NCI-H748 (cell line): Measurements from ENCODE around the gene PADI2.
A peak's percentile ranks its signal among the peaks of the same experiment; 100 is the strongest.

Experiments used
- DNase-seq: peaks from one replicate; lab custom pipeline; 2025; ENCODE audit not compliant: unreplicated experiment; lab: John Stamatoyannopoulos, UW

The PADI2 gene

DNA sequence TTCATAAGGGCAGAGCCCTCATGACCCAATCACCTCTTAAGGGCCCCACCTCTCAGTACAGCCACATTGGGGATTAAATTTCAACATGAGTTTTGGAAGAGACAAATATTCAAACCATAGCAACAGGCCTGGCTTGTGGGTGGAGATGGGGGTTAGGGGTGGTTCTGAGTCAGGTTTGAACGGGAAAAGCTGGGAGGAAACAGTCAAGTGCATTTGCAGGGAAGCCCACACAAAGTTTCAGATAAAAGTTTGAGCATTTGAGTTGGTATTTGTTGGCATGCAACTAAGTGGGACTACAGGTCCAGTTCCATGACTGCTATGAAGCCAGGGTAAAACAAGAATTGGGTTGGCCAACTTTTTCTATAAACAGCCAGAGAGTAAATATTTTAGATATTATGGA, 21.0 kb upstream of the PADI2 start:
- no peak for DNase-seq

DNA sequence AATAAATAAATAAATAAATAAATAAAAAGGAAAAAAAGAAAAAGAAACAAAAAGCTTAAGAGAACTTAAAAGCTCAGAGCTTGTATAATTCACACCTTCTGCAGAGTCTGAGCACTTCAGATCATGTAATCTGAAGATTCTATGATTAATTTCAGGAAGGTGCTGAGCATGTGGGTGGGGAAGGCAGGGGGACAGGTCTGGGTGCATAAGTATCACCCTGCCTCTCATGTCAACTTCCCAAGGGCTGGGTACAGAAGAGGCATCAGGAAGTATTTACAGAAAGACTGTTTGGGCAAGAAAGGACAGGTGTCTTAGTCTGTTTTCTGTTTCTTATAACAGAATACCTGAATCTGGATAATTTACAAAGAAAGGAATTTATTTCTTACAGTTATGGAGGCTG, 20.4 kb upstream of the PADI2 start:
- no peak for DNase-seq

DNA sequence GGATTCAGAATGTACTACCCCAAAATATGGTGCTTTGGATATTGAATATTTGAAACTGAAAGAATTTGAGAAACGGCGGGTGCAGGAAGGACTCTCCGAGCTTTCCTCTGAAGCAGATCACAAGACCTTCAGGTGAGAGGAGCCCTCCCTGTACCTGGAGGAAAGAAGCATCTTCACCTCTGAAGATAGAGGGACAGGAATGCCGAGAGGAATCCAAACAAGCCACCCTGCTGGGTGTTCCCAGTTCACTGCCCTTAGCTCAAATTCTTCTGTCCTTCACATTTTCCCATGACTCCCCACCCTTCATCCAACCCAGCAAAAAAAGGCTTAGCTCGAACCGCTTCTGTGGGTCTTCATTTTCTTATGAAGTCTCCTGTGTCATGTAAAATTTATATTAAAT, 18.2 kb upstream of the PADI2 start:
- DNase-seq = no peak

DNA sequence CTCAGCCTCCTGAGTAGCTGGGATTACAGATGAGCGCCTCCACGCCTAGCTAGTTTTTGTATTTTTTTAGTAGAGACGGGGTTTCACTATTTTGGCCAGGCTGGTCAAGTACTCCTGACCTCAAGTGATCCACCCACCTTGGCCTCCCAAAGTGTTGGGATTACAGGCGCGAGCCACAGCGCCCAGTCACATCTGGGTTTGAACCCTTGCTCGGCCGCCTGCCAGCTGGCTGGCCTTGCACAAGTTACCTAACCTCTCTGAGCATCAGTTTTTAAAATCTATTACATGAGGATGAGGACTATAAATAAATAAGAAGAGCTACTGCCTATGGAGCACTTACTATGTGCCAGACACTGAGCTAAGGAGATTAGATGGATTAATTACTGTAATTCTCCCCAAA, 17.7 kb upstream of the PADI2 start:
- DNase-seq = no peak

DNA sequence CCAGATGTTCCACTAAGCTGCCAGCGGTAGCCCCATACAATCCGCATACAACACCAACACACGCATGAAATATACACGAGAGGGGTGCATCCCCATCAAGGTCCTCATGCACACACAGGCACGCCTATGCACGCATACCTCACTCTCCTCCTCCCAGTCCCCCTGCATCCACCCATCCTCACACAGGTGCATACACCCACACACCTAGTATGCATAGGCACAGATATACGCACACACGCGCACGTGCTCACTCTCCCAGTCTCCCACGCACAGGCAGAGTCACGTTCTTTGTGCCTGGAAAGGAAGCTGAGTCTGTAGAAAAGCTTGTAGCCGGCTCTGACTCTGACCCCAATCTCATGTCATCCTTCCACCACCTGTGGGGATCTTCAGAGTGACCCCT, 16.9 kb upstream of the PADI2 start:
- no peak for DNase-seq

DNA sequence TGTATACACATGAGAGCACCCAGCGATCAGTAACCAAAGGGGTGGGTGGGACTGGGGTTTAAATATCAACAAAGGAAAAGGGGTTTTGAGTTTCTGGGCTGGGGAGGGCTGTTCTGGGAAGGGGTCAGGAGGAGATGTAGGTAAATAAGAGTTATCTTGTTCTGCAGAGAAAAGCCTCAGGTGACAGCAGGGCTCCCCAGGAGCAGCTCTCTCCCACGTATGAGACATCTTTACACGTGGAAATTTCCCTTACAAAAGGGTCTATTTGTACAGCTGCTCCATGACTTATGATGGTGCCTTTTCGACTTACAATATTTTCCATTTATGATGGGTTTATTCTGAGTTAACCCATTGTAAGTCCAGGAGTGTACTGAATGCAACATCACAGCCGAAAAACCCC, 16.3 kb upstream of the PADI2 start:
- DNase-seq = peak; percentile 60

DNA sequence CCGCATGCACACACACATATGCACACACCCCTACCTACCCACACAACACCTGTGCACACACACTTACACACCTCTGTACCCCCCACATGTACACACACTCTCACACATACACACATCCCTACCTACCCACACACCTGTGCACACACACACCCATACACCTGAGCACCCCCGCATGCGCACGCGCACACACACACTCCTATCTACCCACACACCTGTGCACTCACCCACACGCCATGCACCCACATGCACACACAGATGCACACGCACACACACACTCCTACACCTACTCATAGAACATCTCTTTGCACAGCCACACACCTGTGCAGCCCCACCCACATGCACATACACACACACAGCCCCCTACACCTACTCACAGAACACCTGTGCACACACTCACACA, 15.5 kb upstream of the PADI2 start:
- no peak for DNase-seq

DNA sequence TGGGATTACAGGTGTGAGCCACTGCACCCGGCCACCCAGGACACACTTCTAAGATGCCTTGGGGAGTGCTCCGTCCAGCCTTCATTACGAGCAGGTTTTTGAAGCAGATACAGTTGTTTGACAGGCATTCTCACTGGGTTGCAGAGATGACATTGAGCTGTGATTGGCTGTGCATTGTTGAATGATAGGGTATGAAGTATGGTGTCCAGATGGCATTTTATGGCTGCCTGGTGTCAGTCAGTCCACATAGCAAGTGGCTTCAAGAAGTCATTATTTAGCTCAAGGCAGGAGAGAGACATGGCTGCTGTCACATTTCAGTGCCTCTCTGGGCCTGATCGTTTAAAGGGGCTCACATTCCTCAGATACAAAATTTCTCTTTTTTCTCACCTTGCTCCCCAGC, 14.8 kb upstream of the PADI2 start:
- no peak for DNase-seq

DNA sequence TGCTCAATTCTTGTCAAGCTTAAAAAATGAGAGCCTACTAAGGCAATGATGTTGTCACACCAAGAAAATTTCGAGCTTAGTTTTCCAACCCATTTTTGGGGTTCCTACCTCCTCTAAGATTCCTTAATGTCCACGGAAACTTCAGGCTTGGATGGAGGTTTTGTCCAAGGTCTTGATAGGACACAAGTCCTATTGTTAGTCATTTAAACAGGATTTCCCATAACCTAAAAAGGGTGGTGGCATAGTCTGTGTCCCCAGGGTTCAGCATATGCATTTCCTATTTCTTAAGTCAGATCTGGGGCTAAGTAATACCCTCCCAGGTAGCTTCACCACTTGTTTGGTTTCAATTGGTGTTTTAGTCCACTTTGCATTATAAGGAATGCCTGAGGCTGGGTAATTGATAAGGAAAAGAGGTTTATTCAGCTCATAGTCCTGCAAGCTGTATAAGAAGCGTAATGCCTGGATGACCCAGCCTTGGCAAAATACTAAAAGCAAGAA, 10.9 kb upstream of the PADI2 start:
- DNase-seq = no peak

DNA sequence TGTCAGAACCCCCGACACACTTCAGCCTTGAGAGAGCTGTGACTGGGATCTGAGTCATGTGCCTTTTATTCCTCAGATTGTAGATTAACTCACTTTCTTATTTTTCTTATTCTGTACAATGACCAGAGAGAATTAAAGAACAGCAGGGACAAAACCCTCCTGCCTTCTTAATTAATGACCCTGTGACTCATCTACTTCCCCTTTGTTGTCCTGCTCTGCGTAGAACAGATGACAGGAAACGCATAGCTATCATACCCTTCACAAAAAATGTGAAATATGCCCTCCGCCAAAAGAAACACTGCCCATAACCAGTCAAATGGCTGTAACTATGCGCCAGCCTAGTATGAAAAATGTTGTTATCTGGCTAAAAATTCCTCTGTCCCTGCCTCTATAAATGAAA, 9.1 kb upstream of the PADI2 start:
- no peak for DNase-seq

DNA sequence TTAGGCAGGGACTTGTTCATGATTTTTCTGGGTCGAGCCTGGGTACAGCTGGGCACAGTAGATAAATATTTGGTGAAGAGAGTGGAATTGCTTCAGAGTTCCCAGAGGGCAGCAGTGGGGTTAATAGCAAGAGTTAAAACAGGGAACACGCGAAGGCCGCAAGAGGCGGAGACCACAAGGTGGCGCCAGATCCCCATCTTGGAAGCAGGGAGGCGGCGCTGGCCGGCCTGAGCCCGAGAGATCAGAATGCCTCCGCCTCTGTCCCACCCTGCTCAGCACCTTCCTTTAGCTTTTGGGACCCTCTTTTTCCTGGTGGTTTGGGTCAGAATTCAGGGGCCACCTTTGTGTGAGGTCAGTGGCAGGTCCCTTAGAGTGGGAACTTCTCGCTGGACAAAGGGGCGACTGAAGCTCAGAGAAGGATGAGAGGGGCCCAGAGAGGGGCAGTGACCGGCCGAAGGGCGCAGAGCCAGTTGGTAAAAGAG, 6.5 kb upstream of the PADI2 start:
- DNase-seq = peak; percentile 58

DNA sequence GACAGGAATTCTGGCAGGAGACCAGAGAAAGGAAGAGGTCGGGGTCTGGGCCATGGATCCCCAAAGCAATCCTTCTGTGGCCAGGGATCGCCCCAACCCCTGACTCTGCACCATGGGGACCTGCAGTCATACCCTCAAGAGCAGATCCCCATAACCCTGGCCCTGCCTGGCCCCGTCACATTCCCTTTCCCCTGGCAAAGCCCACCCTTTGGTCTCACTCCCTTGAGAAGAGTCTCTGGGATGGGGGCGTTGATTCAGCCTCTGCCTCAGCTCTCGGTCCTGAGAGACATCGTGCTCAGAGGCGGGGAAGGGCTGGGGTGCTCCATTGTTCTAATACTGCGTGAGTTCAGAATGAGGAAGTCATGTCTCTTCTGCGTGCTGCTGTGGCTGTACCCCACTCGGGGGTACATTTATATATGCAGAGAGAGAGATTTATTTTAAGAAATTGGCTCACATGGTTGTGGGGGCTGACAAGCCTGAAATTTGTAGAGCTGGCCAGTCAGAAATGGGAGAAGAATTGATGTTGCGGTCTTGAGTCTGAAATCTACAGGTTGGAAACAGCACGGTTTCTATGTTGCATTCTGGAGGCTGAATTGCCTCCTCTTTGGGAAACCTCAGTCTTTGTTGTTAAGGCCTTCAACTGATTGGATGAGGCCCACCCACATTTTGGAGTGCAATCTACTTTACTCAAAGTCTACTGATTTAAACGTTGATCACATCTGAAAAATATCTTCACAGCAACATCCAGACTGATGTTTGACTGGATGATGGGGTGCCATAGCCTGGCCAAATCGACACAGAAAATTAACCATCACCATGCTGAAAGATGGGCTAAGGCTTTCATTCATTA, 4.2 kb upstream of the PADI2 start:
- no peak for DNase-seq

DNA sequence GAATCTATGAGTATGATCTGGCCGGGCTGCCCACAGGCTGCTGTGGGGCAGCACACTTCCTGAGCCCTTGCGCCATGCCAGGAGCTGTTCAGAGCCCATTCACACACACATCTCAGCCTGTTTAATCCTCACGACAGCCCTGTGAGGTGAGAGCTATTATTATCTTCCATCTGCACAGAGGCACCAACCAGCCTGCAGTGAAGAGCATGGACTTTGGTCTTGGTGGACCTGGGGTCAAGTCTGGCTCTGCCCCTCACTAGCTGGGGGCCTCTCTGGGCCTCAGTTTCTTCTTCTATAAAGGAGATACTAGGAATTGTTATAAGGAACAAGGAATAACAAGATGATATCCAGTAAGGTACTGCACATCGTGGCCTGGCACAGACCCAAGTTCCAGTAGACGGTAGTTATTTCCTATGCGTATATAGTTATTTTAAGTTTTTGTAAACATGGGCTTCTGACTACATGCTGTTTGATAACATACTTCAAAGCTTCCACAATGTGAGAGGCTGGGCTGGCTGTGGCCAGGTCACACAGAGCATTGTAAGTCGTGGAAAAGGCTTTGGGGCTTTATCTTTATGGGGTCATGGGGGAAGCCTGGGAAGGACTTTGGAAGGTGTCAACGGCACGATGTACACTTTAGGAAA, 3.4 kb upstream of the PADI2 start:
- no peak for DNase-seq

DNA sequence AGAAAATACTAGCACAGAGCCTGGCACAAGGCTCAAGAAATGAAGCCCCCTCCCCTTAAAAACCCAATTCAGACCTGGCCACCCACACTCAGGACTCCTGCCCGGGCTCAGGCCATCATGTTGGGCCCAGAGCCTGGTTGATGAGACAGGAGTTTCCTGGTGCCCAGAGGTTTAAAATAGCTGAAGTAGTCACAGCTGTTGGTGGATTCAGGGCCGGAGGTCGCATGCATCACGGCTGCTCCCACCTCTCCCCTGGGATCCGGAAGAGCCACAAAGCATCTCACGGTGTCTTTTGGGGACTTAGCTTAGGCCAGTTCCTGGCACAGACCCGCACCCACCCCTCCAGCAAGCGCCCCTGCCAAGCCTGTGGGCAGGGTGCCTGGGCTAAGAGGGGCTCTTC, 2.6 kb upstream of the PADI2 start:
- no peak for DNase-seq

DNA sequence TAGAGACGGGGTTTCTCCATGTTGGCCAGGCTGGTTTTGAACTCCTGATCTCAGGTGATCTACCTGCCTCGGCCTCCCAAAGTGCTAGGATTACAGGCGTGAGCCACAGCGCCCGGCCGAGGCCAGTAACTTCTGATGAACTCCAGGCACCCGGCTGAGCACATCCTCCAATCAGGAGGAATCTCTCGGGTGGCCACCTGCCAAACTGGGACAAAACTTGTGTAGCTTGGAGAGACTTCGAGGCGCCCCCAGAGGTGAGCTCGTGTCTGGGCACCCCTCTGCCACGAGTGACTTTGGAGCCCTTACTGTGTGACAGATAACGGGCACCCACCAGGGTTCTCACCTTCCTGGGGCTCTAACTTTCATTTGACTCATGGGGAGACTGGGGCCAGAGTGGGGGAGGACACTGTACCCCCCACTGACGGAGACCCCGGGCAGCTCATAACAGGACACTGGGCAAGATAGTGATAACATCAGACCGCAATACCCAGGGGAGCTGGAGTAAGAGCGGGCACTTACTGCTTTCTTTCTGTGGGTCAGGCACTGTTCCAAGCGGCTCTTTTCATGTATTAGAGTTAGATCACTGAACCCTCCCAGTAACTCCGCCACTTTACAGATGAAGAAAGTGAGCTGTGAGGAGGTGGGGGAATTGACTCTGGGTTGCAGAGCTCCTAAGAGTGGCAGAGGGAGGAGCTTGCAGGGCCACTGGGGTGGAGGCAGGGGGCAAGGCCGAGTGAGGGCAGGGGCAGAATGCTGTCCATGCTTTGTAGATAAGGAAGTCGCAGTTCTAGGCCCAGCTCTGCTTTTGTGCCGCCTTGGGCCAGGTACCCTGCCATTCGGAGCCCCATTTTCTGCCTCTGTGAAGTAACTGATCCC, 1.9 kb upstream of the PADI2 start:
- no peak for DNase-seq

DNA sequence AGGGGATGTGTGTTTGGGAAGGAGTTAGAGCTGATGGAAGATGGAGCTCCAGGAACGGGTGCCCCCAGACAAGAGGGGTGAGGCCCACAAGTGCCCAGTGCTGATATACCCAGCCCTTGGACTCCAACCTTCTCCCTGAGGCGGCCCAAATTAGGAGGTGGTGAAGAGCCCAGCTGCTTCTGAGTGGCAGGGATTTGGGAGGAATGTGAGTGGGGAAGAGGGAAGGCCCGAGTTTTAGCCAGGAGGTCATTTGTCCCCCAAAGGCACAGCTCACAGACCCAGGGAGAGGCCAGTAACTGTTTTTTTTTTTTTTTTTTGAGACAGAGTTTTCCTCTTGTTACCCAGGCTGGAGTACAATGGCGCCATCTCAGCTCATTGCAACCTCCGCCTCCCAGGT, 1.2 kb upstream of the PADI2 start:
- no peak for DNase-seq

DNA sequence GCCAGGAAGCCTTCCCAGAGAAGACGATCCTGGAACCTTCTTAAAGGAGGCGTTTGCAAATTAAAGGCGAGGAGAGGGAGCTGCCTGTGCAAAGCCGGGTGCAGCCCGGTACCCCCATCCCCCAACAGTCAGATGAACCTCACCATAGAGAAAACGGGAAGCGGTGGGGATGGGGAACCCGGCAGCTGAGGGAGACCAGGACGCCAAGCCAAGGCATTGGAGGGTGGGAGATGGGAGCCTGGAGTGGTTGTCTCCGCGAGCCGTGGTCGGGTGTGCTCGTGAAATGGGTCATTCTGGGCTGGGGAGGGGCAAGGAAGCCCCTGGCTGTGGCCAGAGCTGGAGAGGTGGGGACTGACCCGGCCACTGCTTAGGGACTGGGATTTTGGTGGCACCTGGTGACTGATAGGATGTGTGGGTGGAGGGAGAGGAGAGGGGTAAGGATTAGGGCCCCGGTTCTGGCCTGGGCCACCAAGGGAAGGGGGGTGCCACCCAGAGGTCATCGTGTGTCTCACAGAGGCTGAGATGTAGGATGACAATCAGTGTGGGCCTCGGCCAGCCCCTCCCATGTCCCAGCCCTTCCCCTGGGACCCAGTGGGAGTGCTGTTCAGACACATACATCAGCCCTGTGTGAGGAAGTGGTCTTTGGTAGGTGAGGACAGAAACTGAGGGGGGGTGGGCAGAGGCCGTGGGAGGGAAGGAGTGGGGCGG, 676 bp upstream of the PADI2 start:
- DNase-seq = no peak

DNA sequence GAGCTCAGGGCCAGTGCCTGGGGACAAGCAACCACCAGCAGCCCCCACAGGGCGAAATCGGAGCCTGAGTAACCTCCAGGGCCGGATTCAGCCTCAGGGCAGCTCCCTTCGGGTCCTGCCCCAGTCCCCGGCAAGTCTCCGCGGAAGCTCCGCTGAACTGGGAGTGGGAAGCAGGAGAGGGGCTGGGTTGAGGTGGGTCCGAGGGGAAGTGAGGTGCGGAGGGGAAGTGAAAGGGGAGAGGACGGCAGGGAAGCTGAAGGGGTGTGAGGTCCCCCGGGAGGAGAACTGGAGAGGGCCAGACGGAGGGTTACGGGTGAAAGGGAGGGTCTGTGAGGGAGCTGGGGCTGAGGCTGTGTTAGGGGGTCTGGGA, 560 bp downstream of the PADI2 start:
- peak; percentile 6 for DNase-seq

DNA sequence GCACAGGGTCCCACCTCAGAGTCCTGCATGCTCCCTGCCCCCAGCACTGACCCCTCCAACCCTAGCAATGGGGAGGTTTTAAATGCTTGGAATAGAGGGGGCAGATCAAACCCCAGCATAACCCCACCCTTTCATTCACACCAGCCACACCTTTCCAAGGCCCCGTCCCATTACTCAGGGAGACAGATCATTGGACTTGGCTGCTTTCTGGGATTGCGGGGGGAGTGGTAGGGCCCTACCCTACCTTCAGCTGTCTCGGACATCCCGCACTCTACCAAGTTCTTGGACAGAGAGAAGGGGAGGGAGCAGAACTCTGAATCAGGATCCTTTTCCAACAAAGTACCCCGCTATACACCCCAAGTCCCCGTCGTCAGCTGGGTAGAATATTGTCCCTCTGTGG, 983 bp downstream of the PADI2 start:
- no peak for DNase-seq

DNA sequence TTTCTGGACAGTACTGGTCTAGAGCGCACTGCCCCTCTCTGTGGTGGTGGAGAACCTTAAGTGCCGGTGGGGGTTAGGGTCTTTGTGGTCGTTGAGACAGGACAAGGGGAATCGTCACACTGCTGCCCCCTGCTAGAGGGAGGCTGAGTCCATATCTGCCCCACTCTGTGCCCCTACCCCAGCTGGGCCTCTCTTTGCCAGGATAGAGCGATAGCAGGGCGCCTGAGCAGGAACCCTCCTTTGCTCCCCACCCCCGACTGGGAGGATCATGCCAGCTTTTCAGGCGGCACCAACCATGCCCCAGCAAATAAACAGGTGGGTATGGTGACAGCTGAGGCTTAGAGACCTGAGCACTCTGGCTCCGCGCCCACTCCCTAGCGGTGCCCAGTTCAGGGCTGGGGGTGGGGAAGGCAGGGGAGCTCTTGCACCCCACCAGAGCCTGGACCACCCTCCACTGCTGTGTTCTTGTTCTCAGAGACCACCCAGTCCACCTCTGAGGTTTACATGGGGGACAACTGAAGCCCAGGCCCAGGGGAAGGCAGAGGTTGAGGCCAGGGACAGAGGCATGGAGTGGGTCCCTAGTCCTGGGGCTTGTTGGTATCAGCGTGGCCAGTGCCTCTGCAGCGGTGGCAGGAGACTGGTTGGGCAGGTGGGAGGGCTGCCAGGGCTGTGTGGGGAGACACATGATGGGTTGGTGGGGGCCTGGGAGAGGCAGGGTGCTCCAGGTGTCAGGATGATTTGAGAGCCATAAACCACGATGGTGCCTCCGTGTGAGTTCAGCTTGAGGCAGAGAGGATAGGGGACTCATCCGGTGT, 1.6 kb downstream of the PADI2 start:
- no peak for DNase-seq
